GM13977 (cell line): ENCODE measurements around the gene TMEM117.

Experiments
- DNase-seq: peaks from one replicate; pipeline ENCODE4 v3.0.0; 2012; ENCODE audit warnings: low spot score
- in situ Hi-C: fragments of 300-500 bp; cut with MboI; formaldehyde crosslinking; loops from one replicate; pipeline ENCODE4 v1.12.0; 2022; ENCODE audit warnings: low sequenced_read_pairs, low pct_unique_long_range_greater_than_20kb, mixed read lengths, inconsistent platforms; ENCODE audit not compliant: unreplicated experiment
- TF ChIP-seq, protein P1 (sequence below): IDR thresholded peaks from 2 replicates; pipeline ENCODE4 v1.5.1; 2012; ENCODE audit warnings: mild to moderate bottlenecking, control low read depth; ENCODE audit not compliant: insufficient read depth; ENCODE audit errors: extremely low read depth, missing control alignments

Gene TMEM117

DNA sequence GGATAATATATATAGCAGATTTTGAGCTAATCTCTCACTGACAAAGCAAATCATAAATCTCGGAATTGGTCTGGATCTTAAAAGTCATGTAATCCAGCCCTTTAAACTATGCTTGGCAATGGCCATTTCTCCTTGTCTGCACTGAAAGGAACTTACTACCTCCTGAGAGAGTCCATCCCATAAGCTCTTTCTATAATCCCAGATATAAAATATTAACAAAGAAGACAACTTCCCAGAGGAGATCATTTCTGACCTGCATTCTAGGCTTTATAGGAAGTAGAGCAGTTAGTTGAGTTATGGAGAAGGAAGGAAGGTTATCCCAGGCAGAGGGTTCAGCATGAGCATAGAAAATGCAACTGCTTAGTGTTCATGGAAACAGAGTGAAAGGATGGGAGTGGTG is 99.7 kb downstream of the TMEM117 start:
- DNase-seq = no peak
- TF ChIP-seq, protein P1, sequence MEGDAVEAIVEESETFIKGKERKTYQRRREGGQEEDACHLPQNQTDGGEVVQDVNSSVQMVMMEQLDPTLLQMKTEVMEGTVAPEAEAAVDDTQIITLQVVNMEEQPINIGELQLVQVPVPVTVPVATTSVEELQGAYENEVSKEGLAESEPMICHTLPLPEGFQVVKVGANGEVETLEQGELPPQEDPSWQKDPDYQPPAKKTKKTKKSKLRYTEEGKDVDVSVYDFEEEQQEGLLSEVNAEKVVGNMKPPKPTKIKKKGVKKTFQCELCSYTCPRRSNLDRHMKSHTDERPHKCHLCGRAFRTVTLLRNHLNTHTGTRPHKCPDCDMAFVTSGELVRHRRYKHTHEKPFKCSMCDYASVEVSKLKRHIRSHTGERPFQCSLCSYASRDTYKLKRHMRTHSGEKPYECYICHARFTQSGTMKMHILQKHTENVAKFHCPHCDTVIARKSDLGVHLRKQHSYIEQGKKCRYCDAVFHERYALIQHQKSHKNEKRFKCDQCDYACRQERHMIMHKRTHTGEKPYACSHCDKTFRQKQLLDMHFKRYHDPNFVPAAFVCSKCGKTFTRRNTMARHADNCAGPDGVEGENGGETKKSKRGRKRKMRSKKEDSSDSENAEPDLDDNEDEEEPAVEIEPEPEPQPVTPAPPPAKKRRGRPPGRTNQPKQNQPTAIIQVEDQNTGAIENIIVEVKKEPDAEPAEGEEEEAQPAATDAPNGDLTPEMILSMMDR = no peak
- in situ Hi-C loops = no loop called here

DNA sequence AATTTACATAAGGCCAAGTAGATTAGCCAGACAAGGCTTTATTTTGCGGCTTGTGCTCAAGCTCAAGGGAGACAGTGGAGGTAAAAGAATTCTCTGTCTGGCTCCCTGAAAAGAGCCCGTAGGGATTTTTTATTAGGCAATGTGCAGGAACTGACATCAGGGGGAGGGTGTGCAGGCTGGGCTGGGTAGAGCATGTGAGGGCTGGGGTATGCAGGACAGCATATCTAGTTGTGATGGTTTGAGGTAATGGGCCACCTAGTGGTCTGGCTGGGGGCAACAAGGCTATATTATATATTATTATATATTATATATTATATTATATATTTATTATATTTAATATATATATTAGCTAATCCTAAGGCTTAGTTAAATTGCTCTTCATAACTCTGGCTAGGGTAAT is 102.1 kb downstream of the TMEM117 start:
- DNase-seq = no peak
- in situ Hi-C loops = no loop called here
- TF ChIP-seq, protein P1 = peak; percentile 12

DNA sequence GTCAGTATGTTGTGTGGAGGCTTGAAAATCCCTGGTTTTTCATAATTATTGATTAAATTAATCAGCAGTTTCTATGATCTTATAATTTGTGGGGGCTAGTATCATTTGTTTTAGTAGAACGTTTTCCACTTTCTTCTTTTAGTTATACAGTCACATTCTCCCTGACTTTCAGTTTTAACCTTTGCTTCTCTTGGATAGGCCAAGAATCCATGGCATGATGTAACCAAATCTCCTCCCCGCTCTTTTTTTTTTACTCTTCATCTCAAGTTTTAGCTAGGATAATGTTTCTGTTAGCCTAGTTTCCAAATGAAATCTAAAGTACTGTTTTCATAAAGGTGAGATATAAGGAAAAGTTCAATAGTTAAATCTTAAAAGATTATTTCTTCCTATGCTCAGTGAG is 106.5 kb downstream of the TMEM117 start:
- TF ChIP-seq, protein P1 = no peak
- no peak for DNase-seq
- in situ Hi-C loops = no loop called here

DNA sequence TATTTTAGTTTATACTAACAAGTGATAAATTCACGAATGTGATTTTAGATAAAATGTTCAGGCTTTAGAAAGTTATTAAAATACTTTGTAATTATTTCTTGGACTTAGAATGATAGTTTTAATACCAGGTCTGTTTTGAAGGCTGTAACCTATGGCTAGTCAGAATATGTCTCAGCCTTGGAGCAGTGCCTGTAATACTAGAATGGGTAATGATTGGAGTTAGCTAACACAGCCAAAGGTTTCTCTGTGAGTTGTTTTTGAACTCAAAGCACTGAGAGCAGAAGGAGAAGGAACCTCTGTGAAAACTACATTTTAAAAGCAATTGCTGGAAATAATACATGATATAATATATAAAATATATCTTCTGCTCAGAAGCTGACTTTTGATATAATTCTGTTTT is 110.1 kb downstream of the TMEM117 start:
- TF ChIP-seq, protein P1 = no peak
- no peak for DNase-seq
- in situ Hi-C loops = no loop called here

DNA sequence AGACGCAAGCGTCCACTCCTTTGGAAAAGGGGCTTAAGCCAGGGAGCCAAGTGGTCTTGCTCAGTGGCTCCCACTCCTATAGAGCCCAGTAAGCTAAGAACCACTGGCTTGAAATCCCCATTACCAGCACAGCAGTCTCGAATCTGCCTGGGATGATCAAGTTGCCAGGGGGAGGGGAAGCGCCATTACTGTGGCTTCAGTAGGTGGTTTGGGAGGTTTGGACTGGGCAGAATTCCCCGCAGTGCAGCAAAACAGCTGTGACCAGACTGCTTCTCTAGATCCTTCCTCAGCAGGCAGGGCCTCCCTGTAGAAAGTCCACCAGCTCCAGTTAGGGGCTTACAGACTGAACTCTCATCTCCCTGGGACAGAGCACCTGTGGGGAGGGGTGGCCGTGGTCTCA is 115.4 kb downstream of the TMEM117 start:
- TF ChIP-seq, protein P1 = no peak
- in situ Hi-C loops = no loop called here
- no peak for DNase-seq

DNA sequence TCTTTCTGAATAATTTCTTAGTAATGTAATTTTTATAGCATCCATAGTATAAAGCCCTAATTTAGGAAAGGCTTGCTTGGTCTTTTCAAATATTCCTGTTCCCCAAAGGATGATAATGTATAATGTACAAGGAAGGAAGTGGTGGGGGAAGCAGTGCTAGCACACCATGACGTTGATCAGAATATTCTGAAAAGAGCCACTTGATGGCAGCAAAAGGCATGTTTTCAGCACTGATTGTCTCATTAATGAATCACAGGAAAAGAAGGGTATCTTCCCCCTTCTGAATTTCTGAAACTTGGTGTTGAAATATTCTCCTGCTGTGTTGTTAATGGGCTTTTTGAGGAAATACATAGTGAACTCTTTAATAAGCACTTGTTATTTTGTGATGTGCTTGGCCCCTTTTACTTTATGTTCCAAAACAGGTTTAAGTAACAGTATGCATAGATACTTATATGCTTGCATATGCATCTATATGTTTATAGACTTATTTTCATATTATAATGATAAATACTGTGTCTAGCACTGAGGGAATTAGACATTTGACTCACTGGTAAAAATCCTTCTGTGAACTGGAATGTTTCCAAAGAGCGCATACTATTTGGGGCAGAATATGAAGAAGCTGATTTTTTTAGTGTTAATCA is 122.0 kb downstream of the TMEM117 start:
- TF ChIP-seq, protein P1 = peak; percentile 68
- peak; percentile 59 for DNase-seq
- in situ Hi-C loops = no loop called here
